DMS114 treated with DMSO at 0.1 percent for 48 hours (cell line): Measurements from ENCODE around the gene SRRM2.
A peak's percentile ranks its signal among the peaks of the same experiment; 100 is the strongest.

ENCODE experiments used
- DNase-seq: peaks from one replicate; lab custom pipeline; 2025; ENCODE audit not compliant: unreplicated experiment; lab: John Stamatoyannopoulos, UW

Gene SRRM2

DNA sequence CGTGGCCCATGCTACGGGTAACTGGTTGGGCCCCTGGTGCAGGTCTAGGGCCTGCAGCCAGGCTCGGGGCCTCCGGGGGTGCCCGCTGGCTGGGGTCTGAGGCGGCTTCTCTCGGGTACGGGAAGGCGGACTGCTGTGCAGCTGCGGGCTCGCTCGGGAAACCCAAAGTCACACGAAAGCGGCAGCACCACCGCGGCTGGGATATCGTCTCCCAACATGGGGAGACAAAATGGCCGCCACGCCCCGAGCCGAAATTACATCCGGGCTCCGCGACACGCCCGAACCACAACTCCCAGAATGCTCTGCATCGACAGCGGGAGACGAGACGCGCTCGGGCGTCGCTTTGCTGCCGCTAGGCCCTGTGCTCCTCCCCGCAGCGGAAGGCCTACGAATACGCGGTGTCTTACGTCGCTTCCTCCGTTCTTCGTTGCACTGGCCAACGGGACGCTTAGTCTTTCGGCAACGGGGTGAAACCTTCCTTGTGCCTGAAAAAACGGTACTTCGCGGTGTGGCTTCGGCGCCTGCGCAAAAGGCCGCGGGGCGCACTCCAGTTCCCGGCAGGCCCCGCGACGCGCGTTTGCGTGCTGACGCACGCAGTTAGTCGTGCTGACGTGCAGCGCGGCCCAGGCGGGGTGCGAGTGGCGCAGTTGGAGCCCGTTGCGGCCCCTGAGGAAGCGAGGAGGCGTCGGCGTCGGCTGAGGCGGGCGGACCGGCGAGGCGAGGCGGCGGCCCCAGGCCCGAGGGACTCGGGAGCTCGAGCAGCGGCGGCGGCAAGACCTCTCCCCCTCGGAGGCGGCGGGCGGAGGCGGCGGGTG is at the start of gene SRRM2:
SRRM2 (plus strand) TSS at position 604 of the 815 bp plus-strand sequence. CDS start 3,727 bp downstream, outside the sequence.
- DNase-seq, result peak; percentile 97

DNA sequence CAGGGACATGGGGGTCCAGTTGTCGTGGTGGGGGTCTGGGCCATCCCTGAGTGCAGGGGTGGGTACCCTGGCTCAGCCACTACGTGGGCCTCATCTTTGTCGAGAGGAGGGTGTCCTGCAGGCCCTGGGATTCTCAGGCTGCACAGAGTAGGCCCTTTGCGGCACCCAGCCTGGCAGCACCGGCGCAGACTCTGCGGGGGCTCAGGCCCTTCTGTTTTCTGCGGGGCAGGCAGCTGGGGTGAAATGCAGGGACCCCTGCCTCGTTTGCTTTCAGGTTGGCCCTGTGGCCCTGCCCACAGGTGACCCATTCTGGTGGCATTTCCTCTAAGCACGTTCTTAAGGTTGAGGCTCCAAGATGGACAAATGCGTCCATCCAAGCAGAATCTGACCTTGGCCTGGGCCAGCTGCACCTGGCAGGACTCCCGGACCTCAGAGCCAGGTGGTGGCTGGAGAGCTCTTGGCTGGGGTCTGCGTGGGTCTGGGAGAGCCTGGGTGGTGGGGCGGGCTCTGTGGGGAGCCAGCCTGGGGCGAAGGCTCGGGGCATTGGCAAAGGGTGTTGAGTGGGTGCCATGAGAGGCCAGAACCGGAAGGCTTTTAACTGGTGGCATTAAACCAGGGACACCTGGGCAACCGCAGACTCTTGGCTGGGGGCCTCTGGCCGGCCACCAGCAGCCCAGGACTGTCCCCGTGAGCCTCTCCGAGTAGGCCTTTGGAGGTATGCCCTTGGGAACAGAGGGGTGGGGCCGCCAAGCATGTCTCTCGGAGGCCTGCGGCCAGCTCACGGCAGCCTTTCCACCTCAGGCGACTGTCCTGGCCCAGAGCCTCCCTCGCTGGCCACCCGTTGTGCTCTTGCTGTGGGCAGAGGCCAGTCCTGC is 49.3 kb upstream of the SRRM2 start:
- DNase-seq, result no peak

GRCh38 chr16:2704166-2704982 is 48.1 kb upstream of the SRRM2 start:
- no peak for DNase-seq

GRCh38 chr16:2704983-2705275 is 47.5 kb upstream of the SRRM2 start:
- DNase-seq, result no peak

DNA sequence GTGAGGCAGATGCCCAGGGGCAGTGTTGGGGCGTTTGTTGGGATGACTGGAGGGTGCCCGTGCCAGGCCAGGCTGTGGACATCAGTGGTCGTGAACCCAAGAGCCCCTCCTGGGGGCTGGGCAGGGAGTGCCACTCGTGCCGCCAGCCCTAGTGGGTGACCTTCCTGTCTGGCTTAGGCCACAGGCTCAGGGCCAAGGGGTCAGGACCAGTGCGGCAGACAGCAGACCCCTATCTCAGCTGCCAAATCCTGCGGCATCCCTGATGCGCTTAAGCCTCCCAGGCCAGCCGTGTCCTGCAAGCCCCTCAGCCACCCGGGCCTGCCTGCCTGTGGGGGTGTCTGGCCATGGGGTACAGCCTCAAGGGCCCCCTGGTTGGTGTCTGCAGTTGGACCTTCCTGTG is 47.1 kb upstream of the SRRM2 start:
- no peak for DNase-seq

DNA sequence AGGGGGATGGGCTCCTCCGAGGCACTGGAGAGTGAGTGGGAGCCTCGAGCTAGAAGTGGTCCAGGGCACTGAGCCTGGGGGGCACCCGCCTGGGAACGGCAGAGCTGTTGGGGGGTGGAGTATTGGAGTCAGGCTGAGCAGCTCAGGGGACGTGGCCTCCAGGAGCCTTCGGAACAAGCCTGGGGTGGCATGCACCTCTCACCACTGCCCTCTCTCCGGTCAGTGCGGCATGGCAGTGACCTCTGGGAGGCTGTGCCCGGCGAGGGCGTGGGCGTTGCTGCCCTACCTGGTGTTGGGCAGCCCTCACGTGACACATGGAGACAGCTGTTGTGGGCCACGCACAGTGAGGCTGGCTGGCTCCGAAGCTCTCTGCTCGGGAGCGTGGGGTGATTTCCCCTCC is 46.4 kb upstream of the SRRM2 start:
- no peak for DNase-seq

DNA sequence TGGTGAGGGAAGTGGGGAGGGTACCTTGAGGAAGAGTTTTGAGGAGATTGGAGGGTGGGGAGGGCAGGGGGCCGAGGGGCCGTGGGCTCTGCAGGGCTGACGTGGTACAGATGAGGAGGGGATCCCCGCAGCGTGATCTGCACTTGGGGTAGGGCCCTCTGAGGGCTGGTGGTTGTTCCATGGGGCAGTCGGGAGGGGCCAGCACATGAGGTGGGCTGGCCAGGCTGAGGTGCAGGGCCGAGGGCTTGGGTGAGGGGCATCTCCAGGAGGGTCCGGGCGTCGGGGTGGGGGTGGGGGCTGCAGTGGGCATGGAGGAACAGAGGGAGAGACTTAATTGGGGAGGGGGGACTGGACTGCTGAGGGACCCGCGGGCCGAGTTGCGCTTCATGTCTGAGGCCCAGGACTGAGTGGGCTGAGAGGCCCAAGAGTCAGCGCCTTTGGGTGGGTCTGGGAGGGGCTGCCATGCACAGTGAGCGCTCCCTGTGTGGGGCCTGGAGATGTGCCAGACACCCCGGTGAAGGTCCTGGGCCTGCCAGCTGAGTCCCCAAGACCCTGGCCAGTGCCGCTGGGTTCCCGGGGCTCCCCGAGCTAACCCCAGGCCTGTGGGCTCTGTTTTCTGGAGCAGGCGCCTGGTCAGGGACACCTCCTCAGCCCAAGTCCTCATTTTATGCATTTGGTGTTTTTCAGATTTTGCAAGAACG is 45.7 kb upstream of the SRRM2 start:
- DNase-seq, result no peak

GRCh38 chr16:2707368-2708289 is 44.8 kb upstream of the SRRM2 start:
- DNase-seq, result no peak

DNA sequence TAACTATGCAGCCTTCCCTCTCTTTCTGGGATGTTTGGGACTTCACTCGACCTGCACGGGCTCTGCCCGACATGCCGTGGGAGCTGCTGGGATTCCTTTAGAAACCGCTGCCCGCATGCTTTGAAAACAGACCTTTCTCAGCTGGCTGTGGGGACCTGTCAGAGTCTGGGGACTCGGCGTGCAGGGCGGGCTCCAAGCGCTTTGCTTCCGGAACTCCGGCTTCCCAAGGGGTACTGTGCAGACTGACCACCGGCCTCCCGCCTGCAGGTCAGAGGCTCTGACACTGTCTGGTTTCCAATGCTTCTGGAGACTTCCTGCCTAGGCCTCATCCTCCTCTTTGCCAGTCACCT is 44.2 kb upstream of the SRRM2 start:
- DNase-seq, result no peak

DNA sequence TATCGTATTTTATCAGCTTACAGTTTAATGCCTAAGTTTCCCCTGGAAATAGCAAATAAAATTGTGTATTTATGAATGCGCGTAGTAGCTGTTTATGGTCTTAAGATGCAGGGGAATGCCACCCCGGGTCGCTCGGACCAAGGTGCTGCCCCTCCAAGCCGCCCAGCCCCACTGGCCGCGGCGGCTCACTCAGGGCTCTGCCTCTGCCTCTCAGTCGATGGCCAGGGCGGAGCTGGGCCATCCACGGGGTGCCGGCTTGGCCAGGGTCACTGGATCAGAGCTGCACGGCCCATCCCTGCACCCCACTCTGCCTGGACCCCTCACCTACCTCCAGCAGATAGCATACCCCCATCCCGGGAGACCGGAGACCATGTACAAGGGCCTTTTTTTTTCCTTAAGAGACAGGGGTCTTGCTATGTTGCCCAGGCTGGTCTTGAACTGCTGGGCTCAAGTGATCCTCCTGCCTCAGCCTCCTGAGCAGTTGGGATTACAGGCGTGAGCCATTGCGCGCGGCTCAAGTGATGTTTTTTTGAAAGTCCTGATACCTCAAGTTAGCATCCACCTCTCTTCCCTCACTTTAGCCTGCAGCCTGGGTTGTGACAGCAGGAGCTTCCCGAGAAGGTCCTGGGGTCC is 43.4 kb upstream of the SRRM2 start:
- no peak for DNase-seq

DNA sequence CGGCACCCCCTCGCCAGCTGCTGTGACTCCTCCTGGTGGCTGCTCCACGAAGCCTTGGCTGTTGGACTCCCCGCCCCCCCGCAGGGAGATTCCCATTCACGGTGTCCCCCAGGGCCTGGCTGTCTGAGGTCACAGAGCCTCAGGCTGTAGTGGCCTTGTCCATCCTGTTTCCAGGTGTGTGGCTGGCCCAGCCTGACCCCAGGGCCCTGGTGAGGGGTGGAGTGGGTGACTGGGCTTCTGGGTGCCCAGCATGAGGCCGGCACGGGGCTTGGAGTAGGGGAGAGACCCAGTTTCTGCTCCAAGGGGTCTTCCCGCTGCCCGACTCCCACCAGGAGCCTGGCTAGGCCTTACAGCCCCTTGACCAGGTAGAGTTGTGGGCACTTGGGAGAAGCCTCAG is 42.9 kb upstream of the SRRM2 start:
- no peak for DNase-seq

- no peak for DNase-seq
These were observed 42.3 kb upstream of the SRRM2 start for GRCh38 chr16:2710021-2710710.

DNA sequence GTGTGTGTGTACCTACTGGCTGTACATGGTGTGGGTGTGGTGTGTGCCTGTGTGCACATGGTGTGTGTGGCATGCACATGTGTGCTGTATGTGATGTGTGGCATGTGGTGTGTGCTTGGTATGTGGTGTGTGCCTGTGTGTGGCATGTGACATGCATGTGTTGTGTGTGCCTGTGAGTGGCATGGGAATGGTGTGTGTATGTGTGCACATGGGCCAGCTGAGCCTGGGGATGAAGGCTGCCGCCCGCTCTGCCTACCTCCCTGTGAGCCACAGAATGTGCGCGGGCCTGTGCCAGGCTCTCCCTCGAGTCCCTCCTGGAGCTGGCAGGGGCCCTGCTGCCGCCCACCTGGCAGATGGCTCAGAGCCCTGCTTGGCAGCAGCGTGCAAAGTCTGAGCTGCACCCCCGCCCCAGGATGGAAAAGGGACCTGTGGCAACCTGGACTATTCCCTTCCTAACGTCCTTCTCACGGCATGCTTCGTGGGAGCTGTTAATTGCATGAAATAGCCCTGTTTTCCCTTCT is 41.7 kb upstream of the SRRM2 start:
- no peak for DNase-seq

DNA sequence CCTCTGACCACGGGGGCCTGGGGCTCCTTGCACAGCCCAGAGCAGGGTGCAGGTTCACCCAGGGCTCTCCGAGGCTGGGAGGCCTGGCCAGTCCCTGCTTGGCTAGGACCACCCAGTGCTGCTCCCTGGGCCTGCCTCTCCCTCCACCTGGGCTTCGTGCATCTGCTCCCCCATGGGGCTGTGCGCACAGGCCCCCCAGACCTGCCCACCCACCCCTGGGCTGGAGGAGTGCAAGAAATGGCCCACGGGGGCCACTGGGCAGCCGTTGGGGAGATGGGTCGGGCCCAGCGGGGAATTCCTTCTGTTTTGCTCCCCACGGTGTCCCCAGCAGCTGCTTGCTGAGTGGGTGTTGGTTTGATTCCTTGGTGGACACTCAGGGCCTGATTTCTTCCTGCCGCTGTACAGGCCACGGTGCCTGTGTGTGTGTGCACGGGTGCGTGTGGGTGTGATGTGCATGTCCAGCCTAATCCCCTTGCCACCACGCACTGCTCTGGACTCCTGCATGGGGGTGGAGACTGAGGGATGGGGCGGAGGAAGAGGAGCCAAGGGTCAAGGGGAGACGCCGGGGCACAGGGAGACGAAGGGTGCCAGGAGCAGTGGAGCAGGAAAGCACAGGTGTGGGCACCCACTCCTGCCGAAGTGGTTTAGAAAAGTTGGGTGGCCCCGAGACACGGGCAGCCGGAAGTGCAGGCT is 40.9 kb upstream of the SRRM2 start:
- DNase-seq, result no peak

GRCh38 chr16:2712063-2712441 is 40.4 kb upstream of the SRRM2 start:
- no peak for DNase-seq

DNA sequence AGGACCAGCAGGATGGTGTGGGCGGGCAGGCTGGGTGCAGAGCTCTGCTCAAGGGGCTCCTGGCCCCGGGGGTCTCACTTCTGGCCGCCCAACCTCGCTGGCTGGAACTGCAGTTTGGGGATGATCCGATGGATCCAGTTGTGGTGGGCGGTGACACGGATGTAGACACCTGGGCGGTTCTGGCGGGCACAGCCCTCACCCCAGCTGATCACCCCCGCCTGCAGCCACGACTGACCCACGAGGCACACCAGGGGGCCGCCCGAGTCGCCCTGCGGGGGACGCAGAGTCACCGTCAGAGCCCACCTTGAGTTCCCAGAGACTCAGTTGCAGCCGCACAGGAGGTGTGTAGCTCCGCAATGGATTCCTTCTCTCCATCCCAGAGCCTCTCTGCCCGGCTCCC is 39.9 kb upstream of the SRRM2 start:
- no peak for DNase-seq

- no peak for DNase-seq
These were observed 38.9 kb upstream of the SRRM2 start for GRCh38 chr16:2713523-2713922.
